ENCODE data around the gene GPR157. TPM values are rescaled to one million over a fixed set of nuclear protein-coding genes. Genes with fewer than 3 reads are reported as not detected.

The GPR157 gene
- polyA plus RNA-seq, 2 of the 4 experiments (the other 2 are of a cell fraction) = 3.6 to 4.7 TPM

DNA sequence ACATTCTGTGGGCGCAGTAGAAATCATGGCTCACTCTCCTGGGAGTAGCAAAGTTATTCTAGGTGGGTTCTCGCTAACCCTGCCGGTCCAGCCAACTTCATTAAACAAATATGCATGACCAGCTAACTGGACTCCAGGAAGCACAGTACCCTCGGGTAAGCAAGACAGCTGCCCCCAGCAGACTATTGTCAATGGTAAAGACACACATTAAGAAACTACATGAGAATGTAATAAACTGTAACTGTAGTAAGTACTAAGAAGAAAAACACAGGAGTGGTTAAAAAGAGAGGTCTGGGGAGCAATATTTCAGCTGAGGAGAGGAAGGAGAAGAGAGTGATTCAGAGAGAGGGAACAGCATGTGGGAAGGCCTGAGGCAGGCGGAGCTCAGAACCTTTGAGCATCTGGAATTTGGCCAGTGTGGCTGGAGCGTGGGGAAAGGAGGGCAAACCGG lies 66.9 kb downstream of the GPR157 start:
- H3K4me1 ChIP-seq = 0 out of 3 replicates have a peak, but pooled peaks cover 8% of the 10 kb centered on the region
- TF ChIP-seq KDM5A (IDR thresholded peaks at IDR 0.05) = no peak
- no peak for TF ChIP-seq BHLHE40 (IDR thresholded peaks at IDR 0.05; ENCODE audit: low read depth, low read length)
- ChIA-PET POLR2A (no interaction called here), CTCF (interaction anchor here (1.3 to 2.1 kb wide), 2 partner anchors 26 to 57 kb away, joined by 3 to 9 read pairs; no protein-coding TSS in a partner anchor)
- H3K9me3 ChIP-seq = no peaks in the 10 kb centered on the region
- H3K4me3 ChIP-seq = no peak overlapping the region
- DNase-seq (ENCODE audit: low read depth in 1 of 2, low spot score in 1 of 2) (no peak), FAIRE-seq (no peak), ATAC-seq (no peak)
- H3K27ac ChIP-seq = no peak overlapping the region
- WGBS (ENCODE audit: missing lambda C conversion rate) = 47% methylated on average over 7 of the region's 7 CpGs
- H3K4me2 ChIP-seq = no peak overlapping the region

GRCh38 chr1:9061252-9061960 lies 67.5 kb downstream of the GPR157 start:
- DNase-seq (ENCODE audit: low read depth in 1 of 2, low spot score in 1 of 2) (no peak), FAIRE-seq (no peak), ATAC-seq (no peak)
- 65% methylated on average over 6 of the region's 6 CpGs for WGBS (ENCODE audit: missing lambda C conversion rate)
- Histone ChIP-seq H3K4me3 (no peak overlapping the region), H3K9me3 (no peaks in the 10 kb centered on the region), H3K4me2 (no peak overlapping the region), H3K27ac (no peak overlapping the region), H3K4me1 (0 out of 3 replicates have a peak, but pooled peaks cover 8% of the 10 kb centered on the region)
- POLR2A ChIA-PET = no interaction called here
- no peak for TF ChIP-seq HOXB13 (CRISPR knock-in tag; IDR thresholded peaks at IDR 0.05; ENCODE audit: low read depth)
- TF ChIP-seq FOXS1 (CRISPR knock-in tag; IDR thresholded peaks at IDR 0.05) = no peak
- TF ChIP-seq SMC3 (IDR thresholded peaks at IDR 0.05) = no peak
- TF ChIP-seq POLR2A (IDR thresholded peaks at IDR 0.05; ENCODE audit: low read length) = no peak
- CTCF ChIA-PET = interaction anchor here (0.6 to 2.1 kb wide), 4 partner anchors 26 to 478 kb away, joined by 3 to 9 read pairs (median 3); partner anchors contain the start of gene SLC25A33

- FAIRE-seq (no peak), DNase-seq (ENCODE audit: low read depth in 1 of 2, low spot score in 1 of 2) (no peak), ATAC-seq (no peak)
- H3K4me3 ChIP-seq = no peak overlapping the region
- H3K27ac ChIP-seq = no peak overlapping the region
- TF ChIP-seq PBX3 (IDR thresholded peaks at IDR 0.05) (no peak), FOSL2 (IDR thresholded peaks at IDR 0.05) (no peak), FOSL2 (CRISPR knock-in tag; IDR thresholded peaks at IDR 0.05) (no peak), KDM5A (IDR thresholded peaks at IDR 0.05) (no peak), CBX2 (IDR thresholded peaks at IDR 0.05; ENCODE audit: borderline replicate concordance, low read depth) (no peak), ZFP36 (IDR thresholded peaks at IDR 0.05; ENCODE audit: borderline replicate concordance, partially characterized antibody) (no peak), POLR2A (IDR thresholded peaks at IDR 0.05; ENCODE audit: low read length) (no peak), BHLHE40 (IDR thresholded peaks at IDR 0.05; ENCODE audit: low read depth, low read length) (no peak), TFCP2L1 (CRISPR knock-in tag; IDR thresholded peaks at IDR 0.05) (no peak), EHF (CRISPR knock-in tag; IDR thresholded peaks at IDR 0.05) (no peak)
- TF ChIP-seq, protein P1, sequence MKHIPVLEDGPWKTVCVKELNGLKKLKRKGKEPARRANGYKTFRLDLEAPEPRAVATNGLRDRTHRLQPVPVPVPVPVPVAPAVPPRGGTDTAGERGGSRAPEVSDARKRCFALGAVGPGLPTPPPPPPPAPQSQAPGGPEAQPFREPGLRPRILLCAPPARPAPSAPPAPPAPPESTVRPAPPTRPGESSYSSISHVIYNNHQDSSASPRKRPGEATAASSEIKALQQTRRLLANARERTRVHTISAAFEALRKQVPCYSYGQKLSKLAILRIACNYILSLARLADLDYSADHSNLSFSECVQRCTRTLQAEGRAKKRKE (CRISPR knock-in tag; IDR thresholded peaks at IDR 0.05; ENCODE audit: low read depth) = no peak
- CTCF ChIA-PET = no interaction called here
- WGBS (ENCODE audit: missing lambda C conversion rate) = 52% methylated on average over 4 of the region's 4 CpGs
- 0 out of 3 replicates have a peak, but pooled peaks cover 8% of the 10 kb centered on the region for H3K4me1 ChIP-seq
- no peak overlapping the region for H3K4me2 ChIP-seq
- no peaks in the 10 kb centered on the region for H3K9me3 ChIP-seq
- POLR2A ChIA-PET = no interaction called here
These were observed 68.8 kb downstream of the GPR157 start for GRCh38 chr1:9059891-9060744.

DNA sequence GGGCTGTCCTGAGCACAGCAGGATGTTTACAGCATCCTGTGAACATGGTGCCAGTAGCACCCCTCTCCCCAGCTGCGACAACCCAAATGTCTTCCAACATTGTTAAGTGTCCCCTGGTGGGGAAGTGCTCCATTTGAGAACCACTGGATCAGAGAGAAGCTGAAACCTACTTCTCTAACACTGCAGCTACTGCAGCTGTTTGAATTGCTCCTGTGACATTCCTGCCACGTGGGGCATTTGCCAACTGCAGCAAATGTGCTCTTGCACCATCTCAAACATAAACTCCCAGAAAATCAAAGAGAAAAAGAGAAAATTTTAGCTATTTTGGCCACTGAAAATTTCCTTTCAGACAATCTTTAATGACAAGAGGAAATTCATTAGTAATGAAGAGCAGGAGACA lies 70.4 kb downstream of the GPR157 start:
- DNase-seq (ENCODE audit: low read depth in 1 of 2, low spot score in 1 of 2) (no peak), ATAC-seq (peak; percentile 42 to 62; a peak in 4 of 6 replicates), FAIRE-seq (no peak)
- TF ChIP-seq PBX3 (IDR thresholded peaks at IDR 0.05) (no peak), CBX2 (IDR thresholded peaks at IDR 0.05; ENCODE audit: borderline replicate concordance, low read depth) (no peak), RFX5 (IDR thresholded peaks at IDR 0.05) (no peak), KDM1A (IDR thresholded peaks at IDR 0.05; ENCODE audit: low read depth) (no peak), NPAS2 (CRISPR knock-in tag; IDR thresholded peaks at IDR 0.05; ENCODE audit: borderline replicate concordance) (no peak), FOSL2 (IDR thresholded peaks at IDR 0.05) (no peak), FOSL2 (CRISPR knock-in tag; IDR thresholded peaks at IDR 0.05) (no peak), GATA3 (IDR thresholded peaks at IDR 0.05; ENCODE audit: borderline replicate concordance) (no peak), ZNF302 (CRISPR knock-in tag; IDR thresholded peaks at IDR 0.05) (no peak)
- TF ChIP-seq, protein P2, sequence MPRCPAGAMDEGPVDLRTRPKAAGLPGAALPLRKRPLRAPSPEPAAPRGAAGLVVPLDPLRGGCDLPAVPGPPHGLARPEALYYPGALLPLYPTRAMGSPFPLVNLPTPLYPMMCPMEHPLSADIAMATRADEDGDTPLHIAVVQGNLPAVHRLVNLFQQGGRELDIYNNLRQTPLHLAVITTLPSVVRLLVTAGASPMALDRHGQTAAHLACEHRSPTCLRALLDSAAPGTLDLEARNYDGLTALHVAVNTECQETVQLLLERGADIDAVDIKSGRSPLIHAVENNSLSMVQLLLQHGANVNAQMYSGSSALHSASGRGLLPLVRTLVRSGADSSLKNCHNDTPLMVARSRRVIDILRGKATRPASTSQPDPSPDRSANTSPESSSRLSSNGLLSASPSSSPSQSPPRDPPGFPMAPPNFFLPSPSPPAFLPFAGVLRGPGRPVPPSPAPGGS (IDR thresholded peaks at IDR 0.05) = no peak
- Histone ChIP-seq H3K4me3 (no peak overlapping the region), H3K4me2 (no peak overlapping the region), H3K27ac (no peak overlapping the region), H3K4me1 (0 out of 3 replicates have a peak, but pooled peaks cover 8% of the 10 kb centered on the region), H3K9me3 (no peaks in the 10 kb centered on the region)
- POLR2A ChIA-PET = no interaction called here
- CTCF ChIA-PET = interaction anchor here (1.0 to 1.5 kb wide), 3 partner anchors 9 to 54 kb away, joined by 5 read pairs; no protein-coding TSS in a partner anchor
- 71% methylated on average over 2 of the region's 2 CpGs for WGBS (ENCODE audit: missing lambda C conversion rate)
